ENCODE measurements around the gene SLC38A3. TPM values are rescaled to one million over a fixed set of nuclear protein-coding genes. Genes with fewer than 3 reads are reported as not detected.

SLC38A3 gene
- total RNA-seq, 4 donors from 2014 or later: not detected

DNA sequence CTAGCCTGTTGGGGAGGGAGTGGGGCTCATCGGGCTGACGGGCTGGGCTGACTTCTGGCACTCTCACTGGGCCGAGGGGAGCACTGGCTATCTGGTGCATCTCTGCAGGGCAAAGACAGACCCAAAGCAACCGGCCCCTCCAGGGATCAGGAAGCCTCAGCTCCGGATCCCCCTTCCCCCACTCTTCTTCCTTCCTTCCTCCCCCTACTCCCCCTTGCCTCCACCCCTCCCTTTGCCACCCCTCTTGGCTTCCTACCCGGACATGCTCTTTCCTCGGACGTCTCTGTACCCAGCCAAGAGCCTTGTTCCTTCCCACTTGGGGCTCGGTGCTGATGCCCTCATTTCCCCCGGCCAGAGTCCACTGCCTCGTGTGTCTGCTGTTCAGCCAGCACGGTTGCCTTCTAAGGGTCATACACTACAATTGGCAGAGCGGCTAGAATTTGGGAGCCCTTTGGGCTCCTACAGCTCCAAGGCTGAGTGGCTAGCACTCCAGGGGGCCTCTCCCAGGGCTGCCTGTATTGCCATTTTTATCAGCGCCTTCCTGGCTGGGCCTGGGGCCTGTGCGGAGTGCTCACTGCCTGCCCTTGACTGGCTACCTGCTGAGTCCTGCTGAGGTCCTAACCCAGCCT lies 39.0 kb upstream of the SLC38A3 start:
- Histone ChIP-seq H3K9me3 (no peaks in the 10 kb centered on the region), H3K27ac (peak overlapping the region; percentile 89 to 97 (median 94)), H3K27me3 (no peaks in the 10 kb centered on the region), H3K4me1 (peaks cover 82 to 100% (median 94%) of the 10 kb centered on the region in 3 donors), H3K4me3 (peak overlapping the region in 3 of 4 donors; percentile 2 to 37 (median 16)), H3K36me3 (peaks cover 0 to 49% (median 0%) of the 10 kb centered on the region in 3 donors)
- WGBS, 2 donors: 5 to 10% methylated on average over 5 to 12 of the region's 15 CpGs
- intact Hi-C loops (cut with DNase I): no loop called here
- DNase-seq: no peak
- no peak for TF ChIP-seq POLR2A (IDR thresholded peaks at IDR 0.05)
- TF ChIP-seq, protein P1, sequence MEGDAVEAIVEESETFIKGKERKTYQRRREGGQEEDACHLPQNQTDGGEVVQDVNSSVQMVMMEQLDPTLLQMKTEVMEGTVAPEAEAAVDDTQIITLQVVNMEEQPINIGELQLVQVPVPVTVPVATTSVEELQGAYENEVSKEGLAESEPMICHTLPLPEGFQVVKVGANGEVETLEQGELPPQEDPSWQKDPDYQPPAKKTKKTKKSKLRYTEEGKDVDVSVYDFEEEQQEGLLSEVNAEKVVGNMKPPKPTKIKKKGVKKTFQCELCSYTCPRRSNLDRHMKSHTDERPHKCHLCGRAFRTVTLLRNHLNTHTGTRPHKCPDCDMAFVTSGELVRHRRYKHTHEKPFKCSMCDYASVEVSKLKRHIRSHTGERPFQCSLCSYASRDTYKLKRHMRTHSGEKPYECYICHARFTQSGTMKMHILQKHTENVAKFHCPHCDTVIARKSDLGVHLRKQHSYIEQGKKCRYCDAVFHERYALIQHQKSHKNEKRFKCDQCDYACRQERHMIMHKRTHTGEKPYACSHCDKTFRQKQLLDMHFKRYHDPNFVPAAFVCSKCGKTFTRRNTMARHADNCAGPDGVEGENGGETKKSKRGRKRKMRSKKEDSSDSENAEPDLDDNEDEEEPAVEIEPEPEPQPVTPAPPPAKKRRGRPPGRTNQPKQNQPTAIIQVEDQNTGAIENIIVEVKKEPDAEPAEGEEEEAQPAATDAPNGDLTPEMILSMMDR (IDR thresholded peaks at IDR 0.05): no peak

DNA sequence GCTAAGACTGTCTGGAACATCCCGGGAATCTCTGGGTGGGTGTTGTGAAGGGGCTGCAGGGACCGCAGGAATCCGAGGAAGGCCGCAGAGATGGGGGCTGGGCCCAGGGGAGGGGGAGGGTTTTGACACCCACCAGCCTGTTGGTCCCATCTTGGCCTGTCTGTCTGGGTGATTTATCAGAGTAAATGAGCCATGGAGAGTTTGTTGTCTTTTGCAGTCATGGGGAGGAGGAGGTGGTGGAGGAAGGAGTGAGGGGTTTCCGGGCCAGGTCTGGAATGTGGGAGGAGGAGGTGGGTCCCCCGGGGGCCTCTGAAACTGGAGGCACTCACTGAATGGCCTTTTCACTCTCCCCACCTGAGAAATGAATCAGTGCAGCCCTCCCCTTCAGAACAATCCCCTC lies 38.5 kb upstream of the SLC38A3 start:
- intact Hi-C loops (cut with DNase I): no loop called here
- TF ChIP-seq POLR2A (IDR thresholded peaks at IDR 0.05): no peak
- TF ChIP-seq, protein P1 (IDR thresholded peaks at IDR 0.05): no peak
- Histone ChIP-seq H3K27ac (peak overlapping the region; percentile 89 to 97 (median 94)), H3K27me3 (no peaks in the 10 kb centered on the region), H3K4me1 (peaks cover 81 to 100% (median 94%) of the 10 kb centered on the region in 3 donors), H3K9me3 (no peaks in the 10 kb centered on the region), H3K36me3 (peaks cover 0 to 52% (median 0%) of the 10 kb centered on the region in 3 donors), H3K4me3 (peak overlapping the region in 2 of 4 donors; percentile 16 to 37)
- WGBS, 2 donors: 16 to 25% methylated on average over 2 to 3 of the region's 6 CpGs
- DNase-seq: no peak

DNA sequence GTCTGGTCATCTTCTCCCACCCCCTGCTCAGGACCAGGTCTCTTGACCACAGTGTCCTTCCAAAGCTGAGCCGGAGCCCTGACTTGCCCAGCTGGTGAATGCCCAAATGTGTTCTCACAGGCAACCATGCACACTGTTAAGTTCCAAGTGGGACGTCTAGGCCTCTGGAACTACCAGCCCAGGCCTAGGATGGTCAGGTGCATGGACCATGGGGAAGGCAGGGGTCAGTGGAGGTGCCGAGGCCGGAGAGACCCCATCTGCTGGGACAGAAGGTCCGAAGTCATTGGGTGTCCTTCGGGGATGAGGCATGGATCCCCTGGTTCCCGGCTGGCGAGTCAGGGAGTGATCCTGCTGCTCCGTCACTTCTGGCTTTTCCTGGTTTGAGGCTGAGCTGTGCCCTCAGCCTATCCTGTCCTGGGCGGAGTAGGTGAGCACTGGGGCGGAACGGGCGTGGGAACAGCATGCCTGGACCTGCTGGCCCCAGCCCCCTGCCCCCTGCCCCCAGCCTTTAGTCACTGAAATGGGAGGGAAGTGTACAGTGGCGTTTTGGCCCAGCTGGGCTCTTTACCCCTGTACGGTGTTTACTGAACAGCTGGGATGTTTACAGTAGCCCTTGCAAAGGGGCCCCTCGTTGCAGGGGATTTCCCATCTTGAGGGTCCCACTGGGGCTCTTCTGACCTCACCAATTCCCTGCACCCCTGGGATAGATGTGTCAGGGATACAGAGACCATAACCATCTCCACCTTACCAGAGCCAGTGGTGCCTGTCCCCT lies 37.8 kb upstream of the SLC38A3 start:
- Histone ChIP-seq H3K36me3 (peaks cover 0 to 52% (median 0%) of the 10 kb centered on the region in 3 donors), H3K4me1 (peaks cover 79 to 100% (median 94%) of the 10 kb centered on the region in 3 donors), H3K9me3 (no peaks in the 10 kb centered on the region), H3K27me3 (no peaks in the 10 kb centered on the region), H3K4me3 (peak overlapping the region in 2 of 4 donors; percentile 16 to 37), H3K27ac (peak overlapping the region; percentile 89 to 97 (median 94))
- DNase-seq: no peak
- peak in 2 of 4 donors; percentile 23 to 39 for TF ChIP-seq POLR2A (IDR thresholded peaks at IDR 0.05)
- TF ChIP-seq, protein P1 (IDR thresholded peaks at IDR 0.05): no peak
- intact Hi-C loops (cut with DNase I): no loop called here
- 25 to 30% methylated on average over 6 to 10 of the region's 16 CpGs for whole genome bisulfite sequencing, 2 donors

DNA sequence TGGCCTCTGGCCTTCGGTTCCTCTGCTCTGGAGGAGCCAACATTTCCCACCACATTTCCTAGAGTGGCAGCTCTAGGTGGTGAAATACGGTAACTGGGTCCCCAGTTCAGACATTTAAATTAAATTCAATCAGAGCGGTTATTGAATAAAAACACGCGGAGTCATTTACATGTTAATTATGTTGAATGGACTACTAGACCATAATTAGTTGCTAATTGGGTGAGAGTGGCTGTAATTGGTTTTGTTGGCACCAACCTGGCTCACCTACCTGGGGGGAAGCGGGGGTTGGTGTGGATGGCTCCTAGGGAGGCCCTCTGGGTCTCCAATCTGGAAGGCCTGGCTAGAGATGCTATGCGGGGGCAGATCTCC lies 37.2 kb upstream of the SLC38A3 start:
- H3K4me1 ChIP-seq: peaks cover 78 to 100% (median 94%) of the 10 kb centered on the region in 3 donors
- peaks cover 0 to 46% (median 0%) of the 10 kb centered on the region in 3 donors for H3K36me3 ChIP-seq
- peak overlapping the region in 1 of 4 donors; percentile 6 for H3K4me3 ChIP-seq
- WGBS, 2 donors: 87 to 88% methylated on average over 5 to 7 of the region's 7 CpGs
- no peaks in the 10 kb centered on the region for H3K27me3 ChIP-seq
- DNase-seq: no peak
- intact Hi-C loops (cut with DNase I): no loop called here
- H3K9me3 ChIP-seq: no peaks in the 10 kb centered on the region
- TF ChIP-seq, protein P1 (IDR thresholded peaks at IDR 0.05): no peak
- peak overlapping the region; percentile 89 to 97 (median 94) for H3K27ac ChIP-seq

DNA sequence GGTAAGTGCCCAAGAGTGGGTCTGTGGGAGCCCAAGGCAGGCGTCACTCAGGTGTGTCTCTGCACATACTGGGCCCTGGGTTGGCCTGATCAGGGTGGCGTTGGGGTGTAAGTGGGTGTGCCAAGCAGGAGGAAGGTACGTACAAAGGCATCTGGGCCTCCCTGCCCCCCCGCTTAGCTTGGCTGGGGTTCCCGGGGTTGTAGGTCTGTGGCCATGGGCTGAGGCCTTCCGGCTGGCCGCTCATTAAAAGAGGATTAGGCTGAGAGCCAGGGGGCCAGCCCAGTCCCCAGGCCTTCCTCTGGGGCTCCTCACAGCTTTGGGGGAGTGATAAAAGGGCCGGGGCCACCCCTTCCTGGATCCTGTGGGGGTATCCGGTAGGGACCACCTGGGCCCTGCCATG lies 36.7 kb upstream of the SLC38A3 start:
- H3K36me3 ChIP-seq: peaks cover 0 to 42% (median 0%) of the 10 kb centered on the region in 3 donors
- peak overlapping the region; percentile 89 to 97 (median 94) for H3K27ac ChIP-seq
- DNase-seq: no peak
- H3K9me3 ChIP-seq: no peaks in the 10 kb centered on the region
- intact Hi-C loops (cut with DNase I): no loop called here
- no peaks in the 10 kb centered on the region for H3K27me3 ChIP-seq
- peaks cover 72 to 100% (median 91%) of the 10 kb centered on the region in 3 donors for H3K4me1 ChIP-seq
- TF ChIP-seq POLR2A (IDR thresholded peaks at IDR 0.05): no peak
- TF ChIP-seq, protein P1 (IDR thresholded peaks at IDR 0.05): no peak
- WGBS, 2 donors: 33 to 47% methylated on average over 2 to 6 of the region's 9 CpGs
- H3K4me3 ChIP-seq: no peak overlapping the region

Data from esophagus squamous epithelium (tissue), 5 donors.